Measurements from ENCODE around the gene MED25.

The MED25 gene

DNA sequence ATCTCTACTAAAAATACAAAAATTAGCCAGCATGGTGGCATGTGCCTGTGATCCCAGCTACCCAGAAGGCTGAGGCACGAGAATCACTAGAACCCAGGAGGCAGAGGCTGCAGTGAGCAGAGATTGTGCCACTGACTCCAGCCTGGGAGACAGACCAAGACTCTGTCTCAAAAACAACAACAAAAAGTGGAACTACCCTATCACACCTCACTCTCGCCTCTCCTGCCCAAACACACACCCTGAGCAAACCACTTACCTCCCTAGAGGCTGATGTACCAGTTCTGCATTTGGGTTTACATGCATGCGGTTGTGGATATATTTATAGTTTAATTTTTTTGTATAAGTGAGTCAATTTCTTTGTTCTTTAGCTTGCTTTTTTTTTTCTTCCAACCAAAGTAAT, 25.2 kb downstream of the MED25 start:
- TF ChIP-seq MYC (IDR thresholded peaks at IDR 0.05; ENCODE audit: low read depth, low read length) (no peak), POLR2A (IDR thresholded peaks at IDR 0.05; ENCODE audit: extremely low read depth, insufficient read length) (no peak)
- TF ChIP-seq, protein P1, sequence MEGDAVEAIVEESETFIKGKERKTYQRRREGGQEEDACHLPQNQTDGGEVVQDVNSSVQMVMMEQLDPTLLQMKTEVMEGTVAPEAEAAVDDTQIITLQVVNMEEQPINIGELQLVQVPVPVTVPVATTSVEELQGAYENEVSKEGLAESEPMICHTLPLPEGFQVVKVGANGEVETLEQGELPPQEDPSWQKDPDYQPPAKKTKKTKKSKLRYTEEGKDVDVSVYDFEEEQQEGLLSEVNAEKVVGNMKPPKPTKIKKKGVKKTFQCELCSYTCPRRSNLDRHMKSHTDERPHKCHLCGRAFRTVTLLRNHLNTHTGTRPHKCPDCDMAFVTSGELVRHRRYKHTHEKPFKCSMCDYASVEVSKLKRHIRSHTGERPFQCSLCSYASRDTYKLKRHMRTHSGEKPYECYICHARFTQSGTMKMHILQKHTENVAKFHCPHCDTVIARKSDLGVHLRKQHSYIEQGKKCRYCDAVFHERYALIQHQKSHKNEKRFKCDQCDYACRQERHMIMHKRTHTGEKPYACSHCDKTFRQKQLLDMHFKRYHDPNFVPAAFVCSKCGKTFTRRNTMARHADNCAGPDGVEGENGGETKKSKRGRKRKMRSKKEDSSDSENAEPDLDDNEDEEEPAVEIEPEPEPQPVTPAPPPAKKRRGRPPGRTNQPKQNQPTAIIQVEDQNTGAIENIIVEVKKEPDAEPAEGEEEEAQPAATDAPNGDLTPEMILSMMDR (IDR thresholded peaks at IDR 0.05; ENCODE audit: low read depth, low read length), result no peak
- TF ChIP-seq, protein P2, sequence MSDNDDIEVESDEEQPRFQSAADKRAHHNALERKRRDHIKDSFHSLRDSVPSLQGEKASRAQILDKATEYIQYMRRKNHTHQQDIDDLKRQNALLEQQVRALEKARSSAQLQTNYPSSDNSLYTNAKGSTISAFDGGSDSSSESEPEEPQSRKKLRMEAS (IDR thresholded peaks at IDR 0.05; ENCODE audit: low read depth, low read length), result no peak
- no peak overlapping the region for H3K4me3 ChIP-seq (ENCODE audit: low read depth, low read length)
- DNase-seq (ENCODE audit: low read depth), result peak; percentile 83

DNA sequence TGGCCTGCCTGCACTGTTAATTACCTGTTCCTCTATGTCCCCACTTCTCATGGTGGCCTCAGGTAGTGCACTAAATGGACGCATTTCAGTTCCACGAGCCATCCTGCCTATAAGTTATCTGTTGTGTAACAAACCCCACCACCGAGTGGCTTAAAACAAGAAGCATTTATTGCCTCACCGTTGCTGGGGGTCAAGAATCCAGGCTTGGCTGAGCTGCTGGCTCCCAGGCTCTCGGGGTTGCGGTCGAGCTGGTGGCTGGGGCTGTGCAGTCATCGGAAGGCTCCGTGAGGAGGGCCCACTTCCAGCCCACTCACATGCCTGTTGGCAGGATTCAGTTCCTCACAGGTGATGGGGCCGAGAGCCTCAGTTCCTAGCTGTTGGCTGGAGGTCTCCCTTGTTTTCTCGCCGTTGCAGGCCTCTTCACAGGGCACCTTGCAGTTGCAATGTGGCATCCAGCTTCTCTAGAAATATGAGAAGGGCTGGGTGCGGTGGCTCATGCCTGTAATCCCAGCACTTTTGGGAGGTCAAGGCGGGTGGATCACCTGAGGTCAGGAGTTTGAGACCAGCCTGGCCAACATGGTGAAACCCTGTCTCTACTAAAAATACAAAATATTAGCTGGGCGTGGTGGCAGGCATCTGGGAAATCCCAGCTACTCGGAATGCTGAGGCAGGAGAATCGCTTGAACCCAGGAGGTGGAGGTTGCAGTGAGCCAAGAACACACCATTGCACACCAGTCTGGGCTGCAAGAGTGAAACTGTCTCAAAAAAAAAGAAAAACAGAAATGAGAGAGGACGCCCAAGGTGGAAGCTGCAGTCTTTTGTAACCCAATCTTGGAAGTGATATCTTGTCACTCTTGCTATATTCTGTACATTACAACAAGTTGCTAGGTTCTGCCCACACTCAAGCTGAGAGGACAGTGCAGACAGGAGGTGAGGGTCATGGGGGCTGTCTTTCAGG, 26.3 kb downstream of the MED25 start:
- TF ChIP-seq MYC (IDR thresholded peaks at IDR 0.05; ENCODE audit: low read depth, low read length) (peak; percentile 76), POLR2A (IDR thresholded peaks at IDR 0.05; ENCODE audit: extremely low read depth, insufficient read length) (no peak)
- TF ChIP-seq, protein P2 (IDR thresholded peaks at IDR 0.05; ENCODE audit: low read depth, low read length), result 0 out of 2 replicates have a peak, but pooled peaks have one; percentile 53
- TF ChIP-seq, protein P1 (IDR thresholded peaks at IDR 0.05; ENCODE audit: low read depth, low read length), result no peak
- H3K4me3 ChIP-seq (ENCODE audit: low read depth, low read length), result no peak overlapping the region
- peak; percentile 94 for DNase-seq (ENCODE audit: low read depth)

DNA sequence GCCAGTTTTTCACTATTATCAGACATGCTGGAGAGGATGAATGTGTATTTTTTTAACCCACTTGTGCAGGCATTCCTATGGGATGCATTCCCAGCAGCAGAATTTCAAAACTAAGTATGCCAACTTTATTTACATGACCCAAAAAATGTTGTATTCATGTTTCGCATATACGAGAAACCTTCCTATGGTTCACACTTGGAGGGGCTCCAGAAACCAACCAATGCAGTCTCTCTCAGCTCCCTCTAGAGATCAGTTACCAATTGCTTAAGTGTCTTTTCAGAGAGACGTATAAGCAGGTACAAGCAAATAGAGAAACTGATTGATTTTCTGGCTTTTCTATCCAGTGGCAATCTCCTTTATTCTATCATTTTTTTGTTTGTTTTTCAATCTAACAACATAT, 27.3 kb downstream of the MED25 start:
- TF ChIP-seq POLR2A (IDR thresholded peaks at IDR 0.05; ENCODE audit: extremely low read depth, insufficient read length), result no peak
- TF ChIP-seq, protein P1 (IDR thresholded peaks at IDR 0.05; ENCODE audit: low read depth, low read length), result no peak
- TF ChIP-seq, protein P2 (IDR thresholded peaks at IDR 0.05; ENCODE audit: low read depth, low read length), result no peak
- no peak for TF ChIP-seq MYC (IDR thresholded peaks at IDR 0.05; ENCODE audit: low read depth, low read length)
- H3K4me3 ChIP-seq (ENCODE audit: low read depth, low read length), result no peak overlapping the region
- DNase-seq (ENCODE audit: low read depth), result no peak

GRCh38 chr19:49846408-49846807, 28.3 kb downstream of the MED25 start:
- DNase-seq (ENCODE audit: low read depth), result no peak
- TF ChIP-seq POLR2A (IDR thresholded peaks at IDR 0.05; ENCODE audit: extremely low read depth, insufficient read length), result no peak
- TF ChIP-seq MYC (IDR thresholded peaks at IDR 0.05; ENCODE audit: low read depth, low read length), result no peak
- TF ChIP-seq, protein P2 (IDR thresholded peaks at IDR 0.05; ENCODE audit: low read depth, low read length), result no peak
- TF ChIP-seq, protein P1 (IDR thresholded peaks at IDR 0.05; ENCODE audit: low read depth, low read length), result no peak
- H3K4me3 ChIP-seq (ENCODE audit: low read depth, low read length), result no peak overlapping the region

GRCh38 chr19:49847731-49848696, 29.9 kb downstream of the MED25 start:
- DNase-seq (ENCODE audit: low read depth), result peak; percentile 88
- no peak overlapping the region for H3K4me3 ChIP-seq (ENCODE audit: low read depth, low read length)
- TF ChIP-seq, protein P1 (IDR thresholded peaks at IDR 0.05; ENCODE audit: low read depth, low read length), result no peak
- TF ChIP-seq, protein P2 (IDR thresholded peaks at IDR 0.05; ENCODE audit: low read depth, low read length), result peak; percentile 89
